GM21737 (cell line): ENCODE results near the gene MED12L.

Experiments
- ATAC-seq: cut with Tn5 transposase; IDR thresholded peaks from one replicate; pipeline ENCODE4 v1.9.1; 2021; ENCODE audit warnings: mild to moderate bottlenecking, moderate library complexity; ENCODE audit not compliant: unreplicated experiment

MED12L gene

GRCh38 chr3:151480492-151480891, 395.0 kb downstream of the MED12L start:
- no peak for ATAC-seq

- ATAC-seq: no peak
These were observed 398.0 kb downstream of the MED12L start for GRCh38 chr3:151483488-151483887.

GRCh38 chr3:151483961-151484520, 398.6 kb downstream of the MED12L start:
- no peak for ATAC-seq
